Tibial nerve (tissue), 4 donors: Measurements from ENCODE around the gene CCL5.

ENCODE experiments used
- CTCF ChIP-seq, 5 experiments: fragments of 200-600 bp in 3 of 5; fragments of 450-650 bp in 2 of 5; sonication (generic) in 3 of 5; IDR thresholded peaks; one replicate each; pipeline ENCODE4 v1.5.1; 2016 to 2019; ENCODE audit warnings: antibody characterized with exemption in 5 of 5, mild to moderate bottlenecking in 3 of 5, moderate library complexity in 2 of 5
- EP300 ChIP-seq, 2 donors: sonication (generic); formaldehyde crosslinking; IDR thresholded peaks; one replicate each; pipeline ENCODE4 v1.6.1; 2017; ENCODE audit warnings: antibody characterized with exemption in 2 of 2, mild to moderate bottlenecking in 1 of 2
- POLR2A ChIP-seq, 2 donors: fragments of 450-650 bp; IDR thresholded peaks; one replicate each; pipeline ENCODE4 v1.6.1; 2017; ENCODE audit warnings: antibody characterized with exemption in 2 of 2, mild to moderate bottlenecking in 2 of 2, moderate library complexity in 2 of 2

- TF ChIP-seq POLR2A (IDR thresholded peaks at IDR 0.05) (no peak), CTCF (IDR thresholded peaks at IDR 0.05) (no peak), EP300 (IDR thresholded peaks at IDR 0.05) (no peak)
These were observed 23.3 kb upstream of the CCL5 start for GRCh38 chr17:35903451-35903850.
